HCT116 (cell line): Measurements from ENCODE around the gene NRIP3. TPM values are rescaled to one million over a fixed set of nuclear protein-coding genes. Genes with fewer than 3 reads are reported as not detected.
"Not testable (repeated sequence)": the region's sequence is repeated elsewhere in the genome, so short reads cannot be mapped to it uniquely, and the experiment has no call there.

Source experiments
- ATAC-seq: fragments of 200-7000 bp; cut with Tn5 transposase; 2 replicates; pipeline ENCODE4 v1.9.1; 2020; ENCODE audit warnings: mild to moderate bottlenecking, moderate library complexity
- BruUV-seq: library from RNA; stranded (reverse); fragments of 400-500 nt; replicated peaks from 2 replicates; lab custom pipeline; 2021; lab: Mats Ljungman, UMichigan
- CTCF ChIA-PET: fragments of 300-600 bp; sonication (Branson Sonifier 250); formaldehyde crosslinking; loops from one replicate; lab custom pipeline; 2021; ENCODE audit warnings: antibody characterized with exemption; lab: Charles Lee
- POLR2A ChIA-PET: fragments of 300-600, 350-600 bp; sonication (Branson Sonifier 250); formaldehyde crosslinking; loops from one replicate; lab custom pipeline; 2021; ENCODE audit warnings: antibody characterized with exemption; lab: Charles Lee
- RAD21 ChIA-PET, 2 experiments: fragments of 300-600 bp; sonication (Branson Sonifier 250); formaldehyde crosslinking; loops; one replicate each; lab custom pipeline; 2023; ENCODE audit warnings: low total read pairs in 2 of 2; ENCODE audit not compliant: uncharacterized antibody in 2 of 2, unreplicated experiment in 2 of 2, low non-redundant PET in 1 of 2; lab: Charles Lee
- DNase-seq: peaks from one replicate; pipeline ENCODE4 v3.0.0-alpha.2; 2010; ENCODE audit warnings: low read depth, low spot score
- H2AFZ ChIP-seq: fragments of 200-600 bp; shearing (Covaris generic), sonication (generic); 2 replicates; pipeline ENCODE4 v1.6.1; 2017; ENCODE audit warnings: low read depth, mixed run types, mixed read lengths, antibody characterized with exemption, low read length; ENCODE audit not compliant: poor library complexity, severe bottlenecking
- H3K27ac ChIP-seq: 2 replicates; pipeline ENCODE4 v1.5.1; 2012; ENCODE audit warnings: low read depth, low read length
- H3K27me3 ChIP-seq: fragments of 200-600 bp; sonication (generic); 2 replicates; pipeline ENCODE4 v1.6.1; 2016; ENCODE audit warnings: mixed run types, low read length, mixed read lengths; ENCODE audit not compliant: insufficient read depth
- H3K36me3 ChIP-seq, 2 experiments: fragments of 200-500 bp in 1 of 2; fragments of 200-600 bp in 1 of 2; sonication (Bioruptor generic) in 1 of 2; sonication (generic) in 1 of 2; 2 replicates each; pipeline versions ENCODE4 v1.5.1 to v1.6.1; 2014 to 2016; ENCODE audit warnings: low read length in 2 of 2, inconsistent platforms in 1 of 2, mixed read lengths in 1 of 2, mixed run types in 1 of 2; ENCODE audit not compliant: insufficient read depth in 2 of 2, control insufficient read depth in 1 of 2
- H3K4me1 ChIP-seq, 2 experiments: fragments of 200-600 bp in 1 of 2; sonication (generic) in 1 of 2; 2 replicates each; pipeline versions ENCODE4 v1.5.1 to v1.6.1; 2012 to 2017; ENCODE audit warnings: low read length in 2 of 2, inconsistent platforms in 1 of 2, mild to moderate bottlenecking in 1 of 2, mixed read lengths in 1 of 2, mixed run types in 1 of 2, moderate library complexity in 1 of 2; ENCODE audit not compliant: insufficient read depth in 2 of 2, control insufficient read depth in 1 of 2
- H3K4me2 ChIP-seq: fragments of 200-600 bp; sonication (generic); 2 replicates; pipeline ENCODE4 v1.6.1; 2017; ENCODE audit warnings: mixed run types, low read length, mixed read lengths
- H3K4me3 ChIP-seq, 2 experiments: fragments of 200-600 bp in 1 of 2; sonication (generic) in 1 of 2; replicated peaks in 1 of 2; 2 replicates each; pipeline ENCODE4 v1.5.1; 2011 to 2016; ENCODE audit warnings: low read length in 2 of 2, control low read depth in 1 of 2, low read depth in 1 of 2, mild to moderate bottlenecking in 1 of 2, mixed read lengths in 1 of 2, mixed run types in 1 of 2
- H3K79me2 ChIP-seq: fragments of 200-600 bp; sonication (generic); 2 replicates; pipeline ENCODE4 v1.6.1; 2017; ENCODE audit warnings: mild to moderate bottlenecking, mixed run types, low read length, moderate library complexity, mixed read lengths; ENCODE audit not compliant: insufficient read depth
- H3K9ac ChIP-seq: fragments of 200-600 bp; sonication (generic); 2 replicates; pipeline ENCODE4 v1.6.1; 2016; ENCODE audit warnings: low read length, mixed read lengths
- H3K9me2 ChIP-seq: fragments of 200-600 bp; sonication (generic), shearing (Covaris generic); 2 replicates; pipeline ENCODE4 v1.6.1; 2017; ENCODE audit warnings: mixed run types, mild to moderate bottlenecking, moderate library complexity; ENCODE audit not compliant: insufficient read depth
- H3K9me3 ChIP-seq, 2 experiments: fragments of 200-500 bp in 1 of 2; fragments of 200-600 bp in 1 of 2; sonication (Bioruptor generic) in 1 of 2; sonication (generic) in 1 of 2; 2 replicates each; pipeline ENCODE4 v1.6.1; 2014 to 2017; ENCODE audit warnings: low read length in 2 of 2, mixed read lengths in 2 of 2, inconsistent platforms in 1 of 2, low read depth in 1 of 2, mild to moderate bottlenecking in 1 of 2, mixed run types in 1 of 2, moderate library complexity in 1 of 2; ENCODE audit not compliant: control insufficient read depth in 1 of 2, insufficient read depth in 1 of 2
- H4K20me1 ChIP-seq: fragments of 200-600 bp; sonication (generic), shearing (Covaris generic); 2 replicates; pipeline ENCODE4 v1.6.1; 2017; ENCODE audit warnings: mixed run types, mild to moderate bottlenecking, moderate library complexity; ENCODE audit not compliant: insufficient read depth
- CBX3 ChIP-seq: IDR thresholded peaks from 2 replicates; pipeline ENCODE4 v1.6.1; 2012; ENCODE audit warnings: low read depth
- ELF1 ChIP-seq: IDR thresholded peaks from 2 replicates; pipeline ENCODE4 v1.6.1; 2012; ENCODE audit warnings: low read depth, borderline replicate concordance
- EZH2 ChIP-seq: fragments of 200-600 bp; sonication (generic); IDR thresholded peaks from 2 replicates; pipeline ENCODE4 v1.6.1; 2017; ENCODE audit warnings: antibody characterized with exemption, mixed run types
- EZH2phosphoT487 ChIP-seq: fragments of 200-600 bp; IDR thresholded peaks from 2 replicates; pipeline ENCODE4 v1.6.1; 2018; ENCODE audit warnings: antibody characterized with exemption, borderline replicate concordance
- FOSL1 ChIP-seq: IDR thresholded peaks from 2 replicates; pipeline ENCODE4 v1.6.1; 2012; ENCODE audit warnings: low read depth
- JUND ChIP-seq: IDR thresholded peaks from 2 replicates; pipeline ENCODE4 v1.6.1; 2012
- MAX ChIP-seq: IDR thresholded peaks from 2 replicates; pipeline ENCODE4 v1.6.1; 2012
- RAD21 ChIP-seq: IDR thresholded peaks from 2 replicates; pipeline ENCODE4 v1.6.1; 2012; ENCODE audit warnings: low read depth, mild to moderate bottlenecking
- REST ChIP-seq: IDR thresholded peaks from 2 replicates; pipeline ENCODE4 v1.6.1; 2012; ENCODE audit warnings: low read depth
- SP1 ChIP-seq: IDR thresholded peaks from 2 replicates; pipeline ENCODE4 v1.6.1; 2012; ENCODE audit warnings: low read depth
- SRF ChIP-seq: IDR thresholded peaks from 2 replicates; pipeline ENCODE4 v1.6.1; 2012; ENCODE audit warnings: low read depth
- ZBTB33 ChIP-seq: IDR thresholded peaks from 2 replicates; pipeline ENCODE4 v1.6.1; 2011; ENCODE audit warnings: mild to moderate bottlenecking, low read length, moderate library complexity; ENCODE audit not compliant: insufficient replicate concordance; ENCODE audit errors: extremely low read depth
- ZFX ChIP-seq: fragments of 450-650 bp; IDR thresholded peaks from 2 replicates; pipeline ENCODE4 v1.6.1; 2017
- intact Hi-C: fragments of 100-400 bp; cut with micrococcal nuclease; formaldehyde crosslinking; loops from 2 replicates; pipeline ENCODE4 v1.10.0; 2022
- total RNA-seq: library from RNA; stranded (reverse); gene quantifications from one replicate; pipeline ENCODE4 v1.2.1, GENCODE V29; 2021; ENCODE audit not compliant: unreplicated experiment

Gene NRIP3
- total RNA-seq, 1 experiment from 2014 or later, result 0.15 TPM

GRCh38 chr11:9009538-9009937 lies 5.7 kb upstream of the NRIP3 start:
- H2AFZ ChIP-seq, H3K79me2 ChIP-seq, H4K20me1 ChIP-seq, H3K27me3 ChIP-seq, RAD21 ChIA-PET, H3K4me1 ChIP-seq, H3K27ac ChIP-seq, CTCF ChIA-PET, POLR2A ChIA-PET, intact Hi-C loops, H3K36me3 ChIP-seq, H3K9me3 ChIP-seq, ATAC-seq, H3K4me3 ChIP-seq, H3K9me2 ChIP-seq, DNase-seq, BruUV-seq, H3K9ac ChIP-seq, H3K4me2 ChIP-seq: not testable (repeated sequence)

GRCh38 chr11:9008661-9009060 lies 4.9 kb upstream of the NRIP3 start:
- POLR2A ChIA-PET, result no interaction called here
- ATAC-seq (no peak), DNase-seq (no peak)
- TF ChIP-seq SRF (no peak), EZH2phosphoT487 (no peak), RAD21 (no peak), JUND (no peak), FOSL1 (no peak), MAX (no peak), CBX3 (no peak), ELF1 (no peak), SP1 (no peak), ZBTB33 (no peak), ZFX (no peak), EZH2 (no peak), REST (no peak)
- Histone ChIP-seq H3K9me2 (no peaks in the 10 kb centered on the region), H3K4me3 (no peak overlapping the region), H3K27me3 (no peaks in the 10 kb centered on the region), H3K4me1 (no peaks in the 10 kb centered on the region), H3K9me3 (no peaks in the 10 kb centered on the region), H2AFZ (no peak overlapping the region), H3K9ac (no peak overlapping the region), H3K4me2 (no peak overlapping the region), H3K79me2 (no peaks in the 10 kb centered on the region), H3K36me3 (no peaks in the 10 kb centered on the region), H3K27ac (no peak overlapping the region), H4K20me1 (no peaks in the 10 kb centered on the region)
- CTCF ChIA-PET, result no interaction called here
- no TSS peak for BruUV-seq
- RAD21 ChIA-PET, result no interaction called here
- intact Hi-C loops, result no loop called here
